GM08714 (cell line): ENCODE data around the gene ABCD4.
"Not testable (repeated sequence)": the region's sequence is repeated elsewhere in the genome, so short reads cannot be mapped to it uniquely, and the experiment has no call there.

Experiments
- H3K4me3 ChIP-seq: fragments of 200-500 bp; sonication (Bioruptor generic); 2 replicates; pipeline ENCODE4 v1.5.1; 2014; ENCODE audit warnings: mild to moderate bottlenecking, low read length, inconsistent platforms
- ZNF274 ChIP-seq: IDR thresholded peaks from 2 replicates; pipeline ENCODE4 v1.6.1; 2012; ENCODE audit warnings: mild to moderate bottlenecking, low read depth, low read length

ABCD4 gene

DNA sequence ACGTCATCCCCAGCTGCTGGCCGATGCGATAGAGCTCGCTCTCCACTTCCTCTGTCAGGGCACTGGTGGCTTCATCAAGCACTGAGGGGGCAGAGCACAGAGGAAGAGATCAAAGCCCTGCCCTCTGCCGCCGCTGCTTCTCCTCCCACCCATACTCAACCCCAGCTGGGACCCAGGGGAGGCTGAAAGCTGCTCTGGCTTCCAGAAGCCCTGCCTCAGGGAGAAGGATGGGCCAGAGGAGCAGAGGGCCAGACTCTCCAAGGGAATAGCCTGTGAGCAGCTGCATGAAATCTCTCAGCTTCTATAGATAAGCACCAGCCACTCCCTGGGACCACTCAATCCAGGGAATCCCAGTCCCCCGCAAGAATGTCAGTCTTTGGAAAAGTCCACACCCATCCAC lies 16.0 kb downstream of the ABCD4 start:
- no peak overlapping the region for H3K4me3 ChIP-seq
- no peak for TF ChIP-seq ZNF274

DNA sequence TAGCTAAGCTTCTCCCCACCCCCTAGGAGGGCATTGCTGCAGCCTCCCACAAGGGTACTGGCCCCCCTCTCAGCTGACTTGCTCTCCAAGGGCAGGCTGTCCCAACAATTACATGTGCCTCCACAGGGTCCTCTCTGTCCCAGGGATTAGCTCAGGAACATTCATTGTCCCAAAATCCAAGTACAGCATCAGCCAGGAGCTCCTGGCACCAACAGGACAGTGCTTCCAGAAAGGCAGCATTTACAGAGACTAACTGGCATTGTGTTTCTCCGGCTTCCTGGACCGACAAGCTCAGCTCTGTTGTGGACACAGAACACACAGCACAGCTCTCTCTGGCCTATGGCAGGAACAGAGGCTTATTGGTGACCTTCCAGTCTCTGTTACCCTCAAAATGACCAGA lies 21.7 kb downstream of the ABCD4 start:
- no peak overlapping the region for H3K4me3 ChIP-seq
- TF ChIP-seq ZNF274: no peak

DNA sequence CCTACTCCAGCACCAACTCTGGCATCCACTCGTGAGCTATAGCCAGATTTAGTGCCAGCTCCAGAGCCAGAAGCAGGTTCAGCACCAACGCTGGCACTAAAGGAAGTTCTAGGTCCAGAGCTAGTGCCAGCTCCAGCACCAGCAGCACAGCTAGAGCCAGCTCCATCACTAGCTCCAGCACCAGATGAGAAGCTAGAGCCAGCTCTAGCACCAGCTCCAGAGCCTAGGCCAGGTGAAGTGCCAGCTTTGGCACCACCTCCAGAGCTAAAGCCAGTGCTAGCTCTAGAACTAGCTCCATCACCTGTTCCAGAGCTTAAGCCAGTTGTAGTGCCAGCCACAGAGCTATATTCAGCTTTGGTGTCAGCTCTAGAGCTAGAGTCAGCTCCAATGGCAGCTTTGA lies 24.7 kb downstream of the ABCD4 start:
- H3K4me3 ChIP-seq: no peak overlapping the region
- TF ChIP-seq ZNF274: no peak

DNA sequence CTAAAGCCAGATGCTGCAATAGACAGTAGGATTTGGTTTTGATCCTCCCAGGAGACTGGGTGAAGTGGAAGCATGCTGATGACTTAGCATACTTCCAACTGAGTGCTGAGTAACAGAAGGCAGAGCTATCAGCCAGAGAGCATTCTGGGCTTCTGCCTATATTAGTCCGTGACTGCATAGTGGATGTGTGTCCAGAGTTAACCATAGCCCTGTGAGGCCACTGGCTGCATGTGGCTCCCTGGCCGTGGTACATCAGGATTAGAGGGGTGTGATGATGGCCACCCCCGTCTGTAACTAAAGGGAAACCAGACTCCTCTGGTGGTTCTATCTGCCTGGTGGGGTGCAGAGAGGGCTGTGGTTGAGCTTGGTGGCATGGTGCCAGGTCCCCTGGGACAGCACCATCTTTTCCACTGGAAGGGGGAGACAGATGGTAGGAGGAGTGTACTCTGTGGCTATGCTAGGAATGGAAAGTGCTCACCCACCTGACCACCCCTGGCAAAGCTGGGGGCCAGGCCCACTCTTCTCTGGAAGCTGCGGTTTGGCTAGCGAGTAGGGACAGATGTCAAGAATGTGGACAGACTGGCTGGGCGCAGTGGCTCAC lies 27.4 kb downstream of the ABCD4 start:
- no peak overlapping the region for H3K4me3 ChIP-seq
- TF ChIP-seq ZNF274: no peak

DNA sequence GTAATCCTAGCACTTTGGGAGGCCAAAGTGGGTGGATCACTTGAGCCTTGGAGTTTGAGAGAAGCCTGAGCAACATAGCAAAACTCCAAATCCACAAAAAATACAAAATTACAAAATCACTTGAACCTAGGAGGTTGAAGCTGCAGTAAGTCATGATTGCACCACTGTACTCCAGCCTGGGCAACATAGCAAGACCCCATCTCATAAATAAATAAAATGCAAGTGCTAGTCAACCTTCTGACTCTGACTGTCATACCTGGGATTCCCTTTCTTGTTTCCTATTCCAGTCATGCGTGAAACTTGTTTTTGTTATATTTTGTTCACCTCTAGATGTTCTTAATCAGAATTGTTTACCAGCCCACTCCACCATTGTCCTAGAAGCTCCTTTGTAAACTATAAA lies 31.4 kb downstream of the ABCD4 start:
- no peak for TF ChIP-seq ZNF274

DNA sequence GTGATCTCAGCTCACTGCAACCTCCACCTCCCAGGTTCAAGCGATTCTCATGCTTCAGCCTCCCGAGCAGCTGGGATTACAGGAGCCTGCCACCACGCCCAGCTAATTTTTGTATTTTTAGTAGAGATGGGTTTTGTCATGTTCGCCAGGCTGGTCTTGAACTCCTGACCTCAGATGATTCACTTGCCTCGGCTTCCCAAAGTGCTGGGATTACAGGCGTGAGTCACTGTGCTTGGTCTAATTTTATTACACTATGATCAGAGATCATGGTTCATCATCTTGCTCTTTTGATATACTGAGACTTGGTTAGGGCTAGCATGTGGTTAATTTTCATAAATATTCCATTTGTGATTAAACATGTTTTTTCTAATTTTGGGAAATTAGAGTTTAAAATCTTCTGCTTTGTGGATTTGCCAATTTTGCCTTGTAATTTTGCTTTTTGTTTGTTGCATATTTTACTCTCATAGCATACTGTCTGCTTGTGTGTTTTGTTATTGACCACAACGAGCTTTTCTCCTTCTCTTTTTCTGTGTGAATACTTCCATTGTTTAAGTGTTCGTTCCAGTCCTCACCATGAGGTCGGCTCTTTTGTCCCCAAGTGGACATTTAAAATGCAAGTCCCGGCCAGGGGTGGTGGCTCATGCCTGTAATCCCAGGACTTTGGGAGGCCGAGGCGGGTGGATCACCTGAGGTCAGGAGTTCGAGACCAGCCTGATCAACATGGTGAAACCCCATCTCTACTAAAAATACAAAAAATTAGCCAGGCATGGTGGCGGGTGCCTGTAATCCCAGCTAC lies 32.2 kb downstream of the ABCD4 start:
- H3K4me3 ChIP-seq: not testable (repeated sequence)

More for the DNA sequence above, 31.4 kb downstream of the ABCD4 start:
- no peak overlapping the region for H3K4me3 ChIP-seq

DNA sequence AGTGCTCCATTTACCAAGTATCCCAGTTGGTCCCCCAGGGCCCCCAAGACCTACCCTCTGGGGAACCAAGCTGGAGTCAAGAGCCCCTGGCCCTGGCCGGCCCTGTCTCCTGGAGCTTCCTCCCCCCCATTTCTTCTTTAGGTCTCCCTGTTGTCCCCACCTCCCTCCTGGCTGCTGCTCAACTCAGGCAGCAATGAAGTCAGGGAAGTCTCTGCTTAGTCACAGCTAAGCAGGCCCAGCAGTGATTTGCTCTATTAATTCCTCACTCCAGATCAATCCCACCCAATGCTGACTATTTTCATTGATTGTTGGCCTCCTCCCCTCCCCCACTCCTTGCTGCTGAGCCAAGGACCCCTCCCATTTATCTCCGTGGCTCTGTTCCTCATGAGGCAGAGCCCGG lies 35.1 kb downstream of the ABCD4 start:
- H3K4me3 ChIP-seq: no peak overlapping the region
- no peak for TF ChIP-seq ZNF274

DNA sequence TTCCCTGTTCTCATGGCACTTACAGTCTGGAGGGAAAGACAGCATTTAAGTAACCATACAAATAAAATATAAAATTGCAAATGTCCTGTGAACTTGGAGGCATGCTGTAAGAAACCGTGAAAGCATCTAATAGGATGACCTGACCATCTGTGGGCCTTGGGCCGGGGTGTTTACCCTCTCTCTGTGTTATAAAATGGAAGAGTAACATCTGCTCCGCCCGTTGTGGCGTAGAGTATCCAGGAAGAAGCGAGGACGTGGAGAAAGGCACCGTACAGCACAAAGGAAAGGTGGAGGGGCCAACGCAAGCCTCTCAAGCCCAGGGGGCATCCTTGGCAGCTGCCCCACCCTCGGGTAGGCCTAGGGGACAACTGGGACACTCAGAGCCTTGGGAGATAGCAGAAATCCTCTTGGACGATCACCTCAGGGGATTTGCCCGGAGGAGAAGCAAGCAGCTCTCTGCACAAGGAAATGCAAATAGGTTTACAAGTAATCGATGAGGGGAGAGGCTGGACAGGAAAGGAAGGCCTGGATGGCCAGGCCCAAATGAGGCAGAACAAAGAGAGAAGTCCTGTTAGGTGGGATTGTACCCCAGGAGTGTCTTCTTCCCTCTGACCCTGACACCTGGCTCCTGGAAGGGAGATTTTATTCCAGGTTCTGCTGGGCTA lies 37.3 kb downstream of the ABCD4 start:
- no peak overlapping the region for H3K4me3 ChIP-seq
- no peak for TF ChIP-seq ZNF274

DNA sequence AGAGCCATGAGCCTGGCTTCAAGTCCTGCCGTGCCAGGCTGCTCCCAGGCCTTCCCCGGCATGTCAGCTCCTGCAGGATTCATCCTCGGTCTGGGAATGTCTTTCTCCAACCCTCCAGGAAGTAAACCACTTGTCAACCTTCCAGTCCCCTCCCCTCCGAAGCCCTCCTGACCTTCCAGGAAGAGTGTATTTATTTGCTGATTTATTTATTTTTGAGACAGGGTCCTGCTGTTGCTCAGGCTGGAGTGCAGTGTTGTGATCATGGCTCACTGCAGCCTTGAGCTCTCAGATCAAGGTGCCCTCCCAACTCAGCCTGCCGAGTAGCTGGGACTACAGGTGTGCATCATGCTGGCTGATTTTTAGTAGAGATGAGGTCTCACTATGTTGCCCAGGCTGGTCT lies 38.8 kb downstream of the ABCD4 start:
- no peak for TF ChIP-seq ZNF274
- no peak overlapping the region for H3K4me3 ChIP-seq

DNA sequence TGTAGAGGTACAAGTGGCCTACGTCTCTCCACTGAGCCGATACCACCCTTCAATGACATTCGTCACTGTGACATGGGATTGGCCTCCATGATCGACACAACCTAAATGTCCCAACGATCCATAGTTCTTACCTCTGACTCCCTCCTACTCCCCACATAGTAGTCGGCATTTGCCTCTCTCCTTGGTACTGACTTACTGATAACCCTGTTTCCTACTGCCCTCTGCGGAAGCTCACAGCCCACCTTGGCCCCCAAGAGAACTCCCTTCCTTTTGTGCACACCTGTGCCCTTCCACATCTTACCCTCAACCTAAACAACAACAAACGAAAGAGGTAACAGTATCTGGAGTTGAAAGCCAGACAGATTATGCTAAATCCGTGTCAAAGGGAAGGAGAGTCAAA lies 39.6 kb downstream of the ABCD4 start:
- no peak for TF ChIP-seq ZNF274
- no peak overlapping the region for H3K4me3 ChIP-seq

DNA sequence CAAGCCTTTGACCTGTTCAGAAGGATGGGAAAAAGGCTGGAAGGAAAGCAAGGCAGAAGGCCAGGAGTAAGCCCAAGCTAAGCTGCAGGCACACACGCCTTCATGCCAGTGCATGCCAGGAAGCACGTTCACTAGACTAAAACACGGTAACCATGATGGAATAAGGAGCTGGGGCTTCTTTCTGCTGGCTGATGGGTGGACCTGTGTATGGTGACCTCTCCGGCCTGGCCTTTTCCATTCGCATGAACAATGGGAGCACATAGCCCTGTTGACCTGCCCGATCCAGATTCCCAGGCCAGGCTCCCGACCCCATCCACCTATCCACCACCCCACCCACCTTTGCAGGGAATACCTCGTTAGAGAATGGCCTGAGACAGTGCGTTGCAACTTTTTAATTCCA lies 40.7 kb downstream of the ABCD4 start:
- no peak for TF ChIP-seq ZNF274
- no peak overlapping the region for H3K4me3 ChIP-seq

DNA sequence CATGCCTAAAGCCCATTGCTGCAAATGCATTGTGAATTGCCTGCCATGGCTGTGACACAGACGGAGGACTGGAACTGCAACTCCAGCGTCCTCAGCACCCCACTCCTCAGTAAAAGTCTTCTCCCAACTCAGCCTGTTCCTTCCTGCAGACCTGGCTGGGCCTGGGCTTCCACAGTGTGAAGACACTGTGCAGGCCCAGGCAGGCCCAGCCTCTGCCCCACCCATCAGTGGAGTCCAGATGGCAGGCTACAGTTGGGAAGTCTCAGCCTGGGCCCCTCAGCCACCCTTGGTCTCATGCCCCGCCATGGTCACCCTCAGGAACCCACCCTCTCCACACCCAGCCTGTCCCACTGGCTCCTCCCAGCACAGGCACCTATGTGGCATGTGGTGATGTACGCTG lies 41.4 kb downstream of the ABCD4 start:
- H3K4me3 ChIP-seq: no peak overlapping the region
- TF ChIP-seq ZNF274: no peak

DNA sequence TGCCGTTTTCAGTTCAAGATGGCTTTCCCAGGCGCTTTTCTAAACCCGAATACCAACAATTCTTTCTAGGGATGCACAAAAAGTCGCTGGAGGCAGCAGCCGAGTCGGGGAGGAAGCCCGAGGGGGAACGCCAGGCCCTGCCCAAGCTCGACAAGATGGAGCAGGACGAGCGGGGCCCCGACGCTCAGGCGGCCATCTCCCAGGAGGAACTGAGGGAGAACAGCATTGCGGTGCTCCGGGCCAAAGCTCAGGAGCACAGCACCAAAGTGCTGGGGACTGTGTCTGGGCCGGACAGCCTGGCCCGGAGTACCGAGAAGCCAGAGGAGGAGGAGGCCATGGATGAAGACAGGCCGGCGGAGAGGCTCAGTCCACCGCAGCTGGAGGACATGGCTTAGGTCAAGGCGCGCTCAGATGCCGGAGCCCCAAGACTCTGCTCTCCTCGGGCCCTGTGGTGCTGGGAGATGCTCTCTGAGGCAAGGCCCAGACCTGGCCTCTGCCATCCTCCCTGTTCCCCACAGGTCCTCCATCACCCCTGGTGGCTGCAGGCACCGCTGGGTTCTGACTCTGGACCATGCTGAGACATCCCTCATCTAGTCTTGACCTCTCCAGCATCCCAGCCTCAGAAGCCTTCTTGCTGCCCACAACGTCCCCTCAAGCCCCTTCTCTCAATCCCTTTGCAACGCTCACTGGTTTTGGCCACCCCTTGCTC lies 42.1 kb downstream of the ABCD4 start:
- no peak for TF ChIP-seq ZNF274
- no peak overlapping the region for H3K4me3 ChIP-seq

DNA sequence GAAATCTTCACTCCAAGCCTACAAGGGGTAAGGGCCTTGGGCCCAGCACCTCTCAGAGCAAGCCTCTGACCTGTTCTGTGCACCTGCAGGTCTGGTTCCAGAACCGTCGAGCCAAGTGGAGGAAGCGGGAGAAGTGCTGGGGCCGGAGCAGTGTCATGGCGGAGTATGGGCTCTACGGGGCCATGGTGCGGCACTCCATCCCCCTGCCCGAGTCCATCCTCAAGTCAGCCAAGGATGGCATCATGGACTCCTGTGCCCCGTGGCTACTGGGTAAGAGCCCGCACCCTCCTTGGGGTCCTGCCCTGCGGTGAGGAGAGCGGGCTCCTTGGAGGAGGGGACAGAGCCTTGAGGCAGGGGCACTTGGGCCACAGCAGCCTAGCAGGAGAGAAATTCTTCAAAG lies 43.2 kb downstream of the ABCD4 start:
- H3K4me3 ChIP-seq: no peak overlapping the region
- TF ChIP-seq ZNF274: no peak

DNA sequence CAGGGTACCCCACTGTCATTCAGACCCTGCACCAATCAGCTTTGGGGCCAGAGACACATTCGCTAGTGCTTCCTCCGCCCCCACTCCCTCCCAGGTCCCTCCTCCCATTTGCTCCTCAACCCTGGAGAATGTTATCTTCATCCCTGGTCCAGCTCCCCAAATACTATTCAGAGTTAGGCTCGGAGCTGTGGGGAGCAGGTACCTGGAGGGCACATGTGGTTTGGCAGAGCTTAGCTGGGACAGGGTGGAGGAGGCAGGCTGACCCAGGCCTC lies 44.0 kb downstream of the ABCD4 start:
- no peak overlapping the region for H3K4me3 ChIP-seq
- TF ChIP-seq ZNF274: no peak
